ENCODE data around the gene ERBB4.

ERBB4 gene

DNA sequence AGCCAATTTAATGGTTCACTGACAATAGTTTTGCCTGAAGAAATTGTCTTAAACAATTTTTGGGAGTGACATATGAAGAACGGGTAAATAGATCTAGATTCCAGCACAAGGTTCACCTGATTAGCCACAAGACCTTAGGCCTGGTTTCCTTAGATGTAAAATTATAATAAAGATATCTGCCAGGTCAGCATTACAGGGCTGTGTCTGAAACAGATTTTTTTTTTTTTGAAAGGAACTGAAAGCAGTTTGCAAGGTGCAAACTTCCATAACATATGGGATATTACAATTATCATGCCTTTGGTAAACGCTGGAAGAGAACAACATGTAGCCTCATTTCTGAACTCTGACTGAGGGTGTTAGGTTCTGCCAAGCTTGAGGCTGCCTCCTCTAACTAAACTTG lies 599.4 kb downstream of the ERBB4 start:
- no peaks in the 10 kb centered on the region for H3K36me3 ChIP-seq
- TF ChIP-seq, protein P1, sequence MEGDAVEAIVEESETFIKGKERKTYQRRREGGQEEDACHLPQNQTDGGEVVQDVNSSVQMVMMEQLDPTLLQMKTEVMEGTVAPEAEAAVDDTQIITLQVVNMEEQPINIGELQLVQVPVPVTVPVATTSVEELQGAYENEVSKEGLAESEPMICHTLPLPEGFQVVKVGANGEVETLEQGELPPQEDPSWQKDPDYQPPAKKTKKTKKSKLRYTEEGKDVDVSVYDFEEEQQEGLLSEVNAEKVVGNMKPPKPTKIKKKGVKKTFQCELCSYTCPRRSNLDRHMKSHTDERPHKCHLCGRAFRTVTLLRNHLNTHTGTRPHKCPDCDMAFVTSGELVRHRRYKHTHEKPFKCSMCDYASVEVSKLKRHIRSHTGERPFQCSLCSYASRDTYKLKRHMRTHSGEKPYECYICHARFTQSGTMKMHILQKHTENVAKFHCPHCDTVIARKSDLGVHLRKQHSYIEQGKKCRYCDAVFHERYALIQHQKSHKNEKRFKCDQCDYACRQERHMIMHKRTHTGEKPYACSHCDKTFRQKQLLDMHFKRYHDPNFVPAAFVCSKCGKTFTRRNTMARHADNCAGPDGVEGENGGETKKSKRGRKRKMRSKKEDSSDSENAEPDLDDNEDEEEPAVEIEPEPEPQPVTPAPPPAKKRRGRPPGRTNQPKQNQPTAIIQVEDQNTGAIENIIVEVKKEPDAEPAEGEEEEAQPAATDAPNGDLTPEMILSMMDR (IDR thresholded peaks at IDR 0.05; ENCODE audit: low read depth, low read length) = no peak
- no peak overlapping the region for H3K27ac ChIP-seq
- no peak for DNase-seq
- no peak overlapping the region for H3K4me3 ChIP-seq (ENCODE audit: low read depth, low read length)
- no peaks in the 10 kb centered on the region for H3K27me3 ChIP-seq (ENCODE audit: insufficient read depth, low read depth, severe bottlenecking)
- H3K9me3 ChIP-seq (ENCODE audit: severe bottlenecking) = no peaks in the 10 kb centered on the region

DNA sequence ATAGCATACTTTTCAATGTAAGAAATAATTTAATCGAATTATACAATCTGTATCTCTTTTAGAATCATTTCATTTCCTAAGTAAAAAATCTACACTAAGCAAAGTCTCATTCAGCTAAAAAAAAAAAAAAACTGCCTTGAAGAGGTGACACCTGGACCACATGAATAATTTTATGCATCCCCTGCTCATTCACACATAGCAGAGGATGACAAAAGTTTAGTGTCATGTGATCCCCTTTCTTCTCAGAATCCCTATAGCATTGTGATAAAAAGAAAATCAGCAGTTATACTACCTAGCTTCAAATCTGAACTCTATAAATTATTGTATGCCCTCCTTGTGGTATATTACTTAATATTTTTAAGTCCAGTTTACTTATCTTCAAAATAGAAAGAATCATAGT lies 603.8 kb downstream of the ERBB4 start:
- no peak overlapping the region for H3K4me3 ChIP-seq (ENCODE audit: low read depth, low read length)
- no peaks in the 10 kb centered on the region for H3K9me3 ChIP-seq (ENCODE audit: severe bottlenecking)
- no peaks in the 10 kb centered on the region for H3K36me3 ChIP-seq
- no peaks in the 10 kb centered on the region for H3K27me3 ChIP-seq (ENCODE audit: insufficient read depth, low read depth, severe bottlenecking)
- no peak for DNase-seq
- no peak overlapping the region for H3K27ac ChIP-seq
- TF ChIP-seq, protein P1 (IDR thresholded peaks at IDR 0.05; ENCODE audit: low read depth, low read length) = no peak

DNA sequence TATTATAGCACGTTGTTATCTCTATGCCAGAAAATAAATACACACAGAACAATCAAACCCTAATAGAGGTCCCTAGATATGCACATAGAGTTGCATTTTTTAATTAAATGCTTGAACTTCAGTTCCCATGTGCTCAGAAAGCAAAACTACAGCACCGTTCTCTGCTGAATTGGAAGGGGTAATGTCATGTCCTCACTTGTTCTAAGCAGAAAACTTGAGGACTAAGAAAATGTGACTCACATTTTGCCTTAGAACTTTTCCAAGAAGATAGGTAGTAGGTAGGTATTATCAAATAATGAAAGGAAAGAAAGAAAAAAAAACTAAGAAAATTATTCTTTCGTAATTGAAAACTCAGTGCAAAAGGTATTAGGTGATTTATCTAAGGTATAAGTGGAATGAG lies 607.3 kb downstream of the ERBB4 start:
- TF ChIP-seq, protein P1 (IDR thresholded peaks at IDR 0.05; ENCODE audit: low read depth, low read length) = no peak
- H3K36me3 ChIP-seq = no peaks in the 10 kb centered on the region
- no peaks in the 10 kb centered on the region for H3K27me3 ChIP-seq (ENCODE audit: insufficient read depth, low read depth, severe bottlenecking)
- H3K9me3 ChIP-seq (ENCODE audit: severe bottlenecking) = no peaks in the 10 kb centered on the region
- no peak overlapping the region for H3K4me3 ChIP-seq (ENCODE audit: low read depth, low read length)
- no peak overlapping the region for H3K27ac ChIP-seq
- no peak for DNase-seq

DNA sequence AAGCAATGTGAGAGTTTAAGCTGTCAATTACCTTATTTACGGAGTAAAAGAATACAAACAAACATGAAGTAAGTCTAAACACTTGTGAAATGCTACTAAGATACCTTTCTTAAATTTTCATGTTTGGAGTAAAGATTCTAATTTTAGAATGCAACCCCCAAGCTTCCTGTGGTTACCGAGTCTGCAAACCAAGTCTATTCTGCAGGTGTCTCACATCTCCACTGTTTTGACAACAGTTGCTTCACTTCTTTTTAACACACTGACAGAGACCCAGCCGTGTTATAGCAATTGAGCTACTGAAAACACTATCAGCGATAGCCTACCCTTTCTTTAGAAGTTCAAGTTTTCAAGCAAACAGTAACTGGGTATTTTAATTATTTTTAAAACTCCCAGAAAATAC lies 608.3 kb downstream of the ERBB4 start:
- Histone ChIP-seq H3K9me3 (ENCODE audit: severe bottlenecking) (no peaks in the 10 kb centered on the region), H3K27ac (no peak overlapping the region), H3K27me3 (ENCODE audit: insufficient read depth, low read depth, severe bottlenecking) (no peaks in the 10 kb centered on the region), H3K4me3 (ENCODE audit: low read depth, low read length) (no peak overlapping the region), H3K36me3 (no peaks in the 10 kb centered on the region)
- TF ChIP-seq, protein P1 (IDR thresholded peaks at IDR 0.05; ENCODE audit: low read depth, low read length) = no peak
- no peak for DNase-seq

DNA sequence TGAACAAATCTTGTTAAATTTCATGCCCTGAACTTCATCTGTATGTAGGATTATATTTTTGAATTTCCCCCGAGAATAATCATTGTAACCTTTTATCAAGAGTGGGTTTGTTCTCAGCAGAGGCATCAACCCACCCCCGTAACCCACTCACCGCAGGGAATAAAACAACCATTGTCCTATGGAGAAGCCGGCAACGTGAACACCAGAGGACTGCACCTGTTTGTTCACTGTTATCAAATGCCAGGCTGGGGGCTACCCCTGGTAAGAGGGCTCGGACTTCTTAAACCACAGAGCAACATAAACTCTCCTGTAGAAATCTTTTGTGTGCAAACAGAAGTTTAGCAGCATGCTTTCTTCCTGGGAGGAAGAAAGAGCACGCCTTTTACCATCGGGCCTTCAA lies 610.4 kb downstream of the ERBB4 start:
- TF ChIP-seq, protein P1 (IDR thresholded peaks at IDR 0.05; ENCODE audit: low read depth, low read length) = no peak
- no peak overlapping the region for H3K27ac ChIP-seq
- H3K36me3 ChIP-seq = no peaks in the 10 kb centered on the region
- no peaks in the 10 kb centered on the region for H3K9me3 ChIP-seq (ENCODE audit: severe bottlenecking)
- H3K27me3 ChIP-seq (ENCODE audit: insufficient read depth, low read depth, severe bottlenecking) = no peaks in the 10 kb centered on the region
- DNase-seq = no peak
- no peak overlapping the region for H3K4me3 ChIP-seq (ENCODE audit: low read depth, low read length)

DNA sequence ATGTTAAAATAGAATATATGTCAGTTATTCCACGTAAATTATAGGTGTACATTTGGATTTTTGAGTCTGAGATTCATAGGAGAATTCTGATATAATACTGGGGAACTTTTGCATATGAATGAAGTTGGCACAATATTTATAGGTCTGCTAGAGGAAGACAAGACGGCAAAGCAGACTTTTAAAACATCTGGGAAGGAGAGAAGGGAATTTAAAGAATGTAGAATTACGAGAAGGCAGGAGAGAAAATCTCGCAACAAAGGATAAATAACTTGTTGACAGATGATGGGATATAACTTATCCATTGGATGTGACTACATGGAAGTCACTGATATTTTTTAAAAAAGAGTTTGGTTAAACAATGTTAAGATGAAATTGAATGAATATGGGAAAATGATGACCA lies 615.6 kb downstream of the ERBB4 start:
- no peak for DNase-seq
- Histone ChIP-seq H3K27me3 (ENCODE audit: insufficient read depth, low read depth, severe bottlenecking) (no peaks in the 10 kb centered on the region), H3K4me3 (ENCODE audit: low read depth, low read length) (no peak overlapping the region), H3K36me3 (no peaks in the 10 kb centered on the region), H3K9me3 (ENCODE audit: severe bottlenecking) (no peaks in the 10 kb centered on the region), H3K27ac (no peak overlapping the region)
- TF ChIP-seq, protein P1 (IDR thresholded peaks at IDR 0.05; ENCODE audit: low read depth, low read length) = no peak
